CD4-positive, alpha-beta T cell treated with Interleukin-6 at 100 ng/mL for 8 hours (primary cell): ENCODE data around the gene GIMAP8.
A peak's percentile ranks its signal among the peaks of the same experiment; 100 is the strongest.
"Not testable (repeated sequence)": the region's sequence is repeated elsewhere in the genome, so short reads cannot be mapped to it uniquely, and the experiment has no call there.

Source experiments
- DNase-seq: peaks from one replicate; pipeline ENCODE4 v3.0.0-alpha.2; 2020; ENCODE audit warnings: mixed read lengths, low spot score

The GIMAP8 gene

GRCh38 chr7:150464962-150465361 is 14.5 kb downstream of the GIMAP8 start:
- DNase-seq = no peak

- DNase-seq = no peak
These were observed 15.0 kb downstream of the GIMAP8 start for GRCh38 chr7:150465414-150465813.

GRCh38 chr7:150466477-150466876 is 16.0 kb downstream of the GIMAP8 start:
- no peak for DNase-seq

- no peak for DNase-seq
These were observed 17.8 kb downstream of the GIMAP8 start for GRCh38 chr7:150468241-150468640.

GRCh38 chr7:150471886-150472285 is 21.5 kb downstream of the GIMAP8 start:
- no peak for DNase-seq

- no peak for DNase-seq
These were observed 23.5 kb downstream of the GIMAP8 start for GRCh38 chr7:150473902-150474301.

GRCh38 chr7:150476285-150476684 is 25.9 kb downstream of the GIMAP8 start:
- DNase-seq = no peak

GRCh38 chr7:150476819-150477631 is 26.6 kb downstream of the GIMAP8 start:
- DNase-seq = no peak

GRCh38 chr7:150479023-150479716 is 28.7 kb downstream of the GIMAP8 start:
- peak; percentile 78 for DNase-seq

GRCh38 chr7:150481186-150481920 is 30.9 kb downstream of the GIMAP8 start:
- peak; percentile 78 for DNase-seq

- DNase-seq = no peak
These were observed 31.5 kb downstream of the GIMAP8 start for GRCh38 chr7:150481922-150482321.

GRCh38 chr7:150483514-150483913 is 33.1 kb downstream of the GIMAP8 start:
- DNase-seq = not testable (repeated sequence)

GRCh38 chr7:150484071-150484470 is 33.6 kb downstream of the GIMAP8 start:
- DNase-seq = peak; percentile 68

- DNase-seq = no peak
These were observed 37.2 kb downstream of the GIMAP8 start for GRCh38 chr7:150487625-150488024.

- no peak for DNase-seq
These were observed 39.4 kb downstream of the GIMAP8 start for GRCh38 chr7:150489782-150490181.

- not testable (repeated sequence) for DNase-seq
These were observed 43.0 kb downstream of the GIMAP8 start for GRCh38 chr7:150493442-150493841.

GRCh38 chr7:150502519-150502918 is 52.1 kb downstream of the GIMAP8 start:
- DNase-seq = peak; percentile 76

- no peak for DNase-seq
These were observed 52.7 kb downstream of the GIMAP8 start for GRCh38 chr7:150503155-150503554.

- no peak for DNase-seq
These were observed 53.2 kb downstream of the GIMAP8 start for GRCh38 chr7:150503581-150503980.

- peak; percentile 53 for DNase-seq
These were observed 57.6 kb downstream of the GIMAP8 start for GRCh38 chr7:150507947-150508602.

- peak; percentile 53 for DNase-seq
These were observed 60.6 kb downstream of the GIMAP8 start for GRCh38 chr7:150511048-150511447.

GRCh38 chr7:150513758-150514157 is 63.3 kb downstream of the GIMAP8 start:
- DNase-seq = no peak
